Left lung (tissue), 10 donors: ENCODE measurements around the gene FGF6. TPM values are rescaled to one million over a fixed set of nuclear protein-coding genes. Genes with fewer than 3 reads are reported as not detected.
A peak's percentile ranks its signal among the peaks of the same experiment; 100 is the strongest.
"Not testable (repeated sequence)": the region's sequence is repeated elsewhere in the genome, so short reads cannot be mapped to it uniquely, and the experiment has no call there.

ENCODE experiments used
- ATAC-seq: fragments of 200-7000 bp; cut with Tn5 transposase; one replicate; pipeline ENCODE4 v1.9.1; 2020; ENCODE audit warnings: moderate library complexity
- DNase-seq, 4 donors: peaks; one replicate each; pipeline ENCODE4 v3.0.0-alpha.2; 2013 to 2020
- H3K27ac ChIP-seq, 2 donors: fragments of 200-600 bp; sonication (generic) in 1 of 2; one replicate each; pipeline versions ENCODE4 v1.5.0 to v1.8.0; 2020 to 2021
- H3K27me3 ChIP-seq, 2 donors: fragments of 200-600 bp; sonication (generic) in 1 of 2; one replicate each; pipeline versions ENCODE4 v1.5.0 to v1.8.0; 2020 to 2021
- H3K36me3 ChIP-seq, 2 donors: fragments of 200-600 bp; sonication (generic) in 1 of 2; one replicate each; pipeline versions ENCODE4 v1.5.0 to v1.8.0; 2020 to 2021
- H3K4me1 ChIP-seq, 2 donors: fragments of 200-600 bp; one replicate each; pipeline ENCODE4 v1.8.0; 2021
- H3K4me3 ChIP-seq, 2 donors: fragments of 200-600 bp; sonication (generic) in 1 of 2; one replicate each; pipeline versions ENCODE4 v1.5.0 to v1.8.0; 2020 to 2021; ENCODE audit warnings: mild to moderate bottlenecking in 1 of 2
- H3K9me3 ChIP-seq, 2 donors: fragments of 200-600 bp; sonication (generic) in 1 of 2; one replicate each; pipeline versions ENCODE4 v1.5.0 to v1.8.0; 2020 to 2021
- intact Hi-C, 2 donors: fragments of 100-400 bp; cut with DNase I; formaldehyde crosslinking; loops; one replicate each; pipeline versions ENCODE4 v1.11.2 to v1.14.2; 2022
- polyA plus RNA-seq, 6 donors: library from polyadenylated mRNA; unstranded; fragments of 120-200 nt; gene quantifications; one replicate each; pipeline ENCODE4 v1.2.1, GENCODE V29; 2013; ENCODE audit not compliant: insufficient read length in 6 of 6
- total RNA-seq, 2 donors: library from RNA; stranded (reverse); fragmentation: NEBNext Ultra II Directional; extraction: Animal tissue kit (Norgen Biotek cat#: 25700); gene quantifications; one replicate each; pipeline ENCODE4 v1.2.1, GENCODE V29; 2021
- TF ChIP-seq, protein P1 (sequence below), 2 donors: fragments of 200-600 bp; sonication (generic) in 1 of 2; IDR thresholded peaks; one replicate each; pipeline versions ENCODE4 v1.5.0 to v1.8.0; 2021; ENCODE audit warnings: antibody characterized with exemption in 2 of 2
- donor health status: DM: no; HTN: yes; CAD: no.
- donor health status: DM: no; HTN: no; CAD: no.

Gene FGF6
- total and polyA plus RNA-seq, 8 donors, result not detected

DNA sequence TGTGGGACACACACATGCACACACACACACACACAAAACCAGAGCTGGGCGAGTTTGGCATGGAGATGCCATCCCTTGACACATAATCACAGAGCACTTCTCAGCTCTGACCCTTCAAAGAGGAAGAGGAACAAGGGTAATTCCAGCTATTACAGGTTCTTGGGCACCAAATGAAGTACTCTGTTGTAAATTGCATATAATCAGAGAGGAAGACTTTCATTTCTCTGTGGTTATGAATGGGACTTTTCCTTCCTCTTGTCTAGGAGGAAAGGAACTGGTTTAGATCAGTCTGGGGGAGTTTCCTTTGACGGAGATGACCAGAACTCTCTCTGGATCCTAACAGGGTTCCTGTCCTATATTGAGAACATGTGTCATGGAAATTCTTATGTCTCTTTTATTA lies 26.4 kb upstream of the FGF6 start:
- no peak for DNase-seq
- Histone ChIP-seq H3K4me1 (no peaks in the 10 kb centered on the region), H3K4me3 (no peak overlapping the region), H3K27ac (no peak overlapping the region), H3K36me3 (no peaks in the 10 kb centered on the region), H3K27me3 (peaks cover 0 to 8% of the 10 kb centered on the region in 2 donors), H3K9me3 (no peaks in the 10 kb centered on the region)
- TF ChIP-seq, protein P1, sequence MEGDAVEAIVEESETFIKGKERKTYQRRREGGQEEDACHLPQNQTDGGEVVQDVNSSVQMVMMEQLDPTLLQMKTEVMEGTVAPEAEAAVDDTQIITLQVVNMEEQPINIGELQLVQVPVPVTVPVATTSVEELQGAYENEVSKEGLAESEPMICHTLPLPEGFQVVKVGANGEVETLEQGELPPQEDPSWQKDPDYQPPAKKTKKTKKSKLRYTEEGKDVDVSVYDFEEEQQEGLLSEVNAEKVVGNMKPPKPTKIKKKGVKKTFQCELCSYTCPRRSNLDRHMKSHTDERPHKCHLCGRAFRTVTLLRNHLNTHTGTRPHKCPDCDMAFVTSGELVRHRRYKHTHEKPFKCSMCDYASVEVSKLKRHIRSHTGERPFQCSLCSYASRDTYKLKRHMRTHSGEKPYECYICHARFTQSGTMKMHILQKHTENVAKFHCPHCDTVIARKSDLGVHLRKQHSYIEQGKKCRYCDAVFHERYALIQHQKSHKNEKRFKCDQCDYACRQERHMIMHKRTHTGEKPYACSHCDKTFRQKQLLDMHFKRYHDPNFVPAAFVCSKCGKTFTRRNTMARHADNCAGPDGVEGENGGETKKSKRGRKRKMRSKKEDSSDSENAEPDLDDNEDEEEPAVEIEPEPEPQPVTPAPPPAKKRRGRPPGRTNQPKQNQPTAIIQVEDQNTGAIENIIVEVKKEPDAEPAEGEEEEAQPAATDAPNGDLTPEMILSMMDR (IDR thresholded peaks at IDR 0.05), result no peak
- peak; percentile 18 for ATAC-seq
- intact Hi-C loops, result no loop called here

DNA sequence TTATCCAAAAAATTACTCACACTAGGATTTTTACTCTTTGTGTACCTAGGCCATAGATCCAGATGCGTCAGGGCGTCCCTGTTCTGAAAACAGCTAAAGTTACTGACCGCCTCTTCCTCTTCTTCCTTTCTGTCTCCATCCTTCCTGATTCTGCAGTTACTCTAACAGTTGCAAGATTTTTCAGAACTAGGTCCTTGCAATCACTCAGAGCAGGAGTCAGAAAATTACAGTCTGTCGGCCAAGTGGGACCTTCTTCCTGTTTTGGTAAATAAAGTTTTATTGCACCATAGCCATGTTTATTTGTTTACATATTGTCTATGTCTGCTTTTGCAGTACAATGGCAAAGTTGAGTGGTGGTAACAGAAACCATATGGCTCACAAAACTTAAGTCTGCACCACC lies 25.6 kb upstream of the FGF6 start:
- H3K27ac ChIP-seq, result no peak overlapping the region
- no peaks in the 10 kb centered on the region for H3K36me3 ChIP-seq
- DNase-seq, result no peak
- intact Hi-C loops, result no loop called here
- H3K4me3 ChIP-seq, result no peak overlapping the region
- peaks cover 0 to 8% of the 10 kb centered on the region in 2 donors for H3K27me3 ChIP-seq
- H3K9me3 ChIP-seq, result no peaks in the 10 kb centered on the region
- no peak for ATAC-seq
- no peaks in the 10 kb centered on the region for H3K4me1 ChIP-seq
- TF ChIP-seq, protein P1 (IDR thresholded peaks at IDR 0.05), result no peak

DNA sequence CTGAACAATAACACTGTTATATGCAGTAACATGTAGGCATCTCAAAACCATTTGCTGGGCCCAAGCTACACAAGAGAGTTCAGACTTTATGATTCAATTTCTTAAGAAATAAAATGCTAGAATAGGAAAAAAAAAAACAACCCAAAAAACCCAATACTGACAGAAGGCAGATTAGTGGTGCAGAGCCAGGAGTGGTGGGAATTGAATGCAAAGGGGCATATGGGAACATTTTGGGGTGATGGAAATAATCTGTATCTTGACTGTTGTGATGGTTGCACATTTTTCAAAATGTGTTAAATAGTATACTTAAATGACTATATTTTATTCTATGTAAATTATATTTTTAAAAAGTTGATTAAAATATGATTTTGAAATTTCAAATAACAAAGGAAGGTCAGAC lies 23.4 kb upstream of the FGF6 start:
- Histone ChIP-seq H3K27ac (no peak overlapping the region), H3K4me3 (no peak overlapping the region), H3K36me3 (no peaks in the 10 kb centered on the region), H3K9me3 (no peaks in the 10 kb centered on the region), H3K4me1 (no peaks in the 10 kb centered on the region), H3K27me3 (peaks cover 0 to 2% of the 10 kb centered on the region in 2 donors)
- TF ChIP-seq, protein P1 (IDR thresholded peaks at IDR 0.05), result no peak
- intact Hi-C loops, result no loop called here
- ATAC-seq (no peak), DNase-seq (no peak)

DNA sequence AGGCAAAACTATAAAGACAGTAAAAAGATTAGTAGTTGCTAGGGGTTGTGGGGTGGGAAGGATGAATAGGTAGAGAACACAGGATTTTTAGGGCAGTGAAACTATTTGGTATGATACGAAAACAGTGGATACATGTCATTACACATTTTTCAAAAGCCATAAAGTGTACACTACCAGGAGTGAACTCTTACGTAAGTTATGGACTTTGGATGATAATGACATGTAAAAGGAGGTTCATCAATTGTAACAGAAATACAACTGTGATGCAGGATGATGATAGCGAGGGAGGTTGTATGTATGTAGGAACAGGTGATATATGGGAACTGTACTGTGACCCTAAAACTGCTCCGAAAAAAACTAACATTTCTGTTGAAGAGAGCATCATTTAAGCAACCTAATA lies 15.1 kb upstream of the FGF6 start:
- no peaks in the 10 kb centered on the region for H3K9me3 ChIP-seq
- no peak overlapping the region for H3K4me3 ChIP-seq
- no peaks in the 10 kb centered on the region for H3K36me3 ChIP-seq
- no peaks in the 10 kb centered on the region for H3K27me3 ChIP-seq
- no peak for ATAC-seq
- intact Hi-C loops, result no loop called here
- no peaks in the 10 kb centered on the region for H3K4me1 ChIP-seq
- TF ChIP-seq, protein P1 (IDR thresholded peaks at IDR 0.05), result no peak
- no peak overlapping the region for H3K27ac ChIP-seq
- no peak for DNase-seq

DNA sequence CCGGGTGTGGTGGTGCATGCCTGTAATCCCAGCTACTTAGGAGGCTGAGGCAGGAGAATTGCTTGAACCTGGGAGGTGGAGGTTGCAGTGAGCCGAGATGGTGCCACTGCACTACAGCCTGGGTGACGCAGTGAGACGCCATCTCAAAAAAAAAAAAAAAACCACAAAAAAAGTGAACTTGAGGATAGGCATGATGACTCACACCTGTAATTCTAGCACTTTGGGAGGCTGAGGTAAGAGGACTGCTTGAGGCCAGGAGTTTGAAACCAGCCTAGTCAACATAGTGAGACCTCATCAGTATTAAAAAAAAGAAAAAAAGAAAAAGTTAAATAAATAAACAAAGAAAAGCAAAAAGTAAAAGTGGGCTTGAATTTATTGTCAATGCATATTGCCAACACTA lies 10.2 kb upstream of the FGF6 start:
- H3K27ac ChIP-seq, H3K36me3 ChIP-seq, ATAC-seq, H3K4me3 ChIP-seq, H3K9me3 ChIP-seq, H3K27me3 ChIP-seq, DNase-seq, H3K4me1 ChIP-seq, intact Hi-C loops: not testable (repeated sequence)

DNA sequence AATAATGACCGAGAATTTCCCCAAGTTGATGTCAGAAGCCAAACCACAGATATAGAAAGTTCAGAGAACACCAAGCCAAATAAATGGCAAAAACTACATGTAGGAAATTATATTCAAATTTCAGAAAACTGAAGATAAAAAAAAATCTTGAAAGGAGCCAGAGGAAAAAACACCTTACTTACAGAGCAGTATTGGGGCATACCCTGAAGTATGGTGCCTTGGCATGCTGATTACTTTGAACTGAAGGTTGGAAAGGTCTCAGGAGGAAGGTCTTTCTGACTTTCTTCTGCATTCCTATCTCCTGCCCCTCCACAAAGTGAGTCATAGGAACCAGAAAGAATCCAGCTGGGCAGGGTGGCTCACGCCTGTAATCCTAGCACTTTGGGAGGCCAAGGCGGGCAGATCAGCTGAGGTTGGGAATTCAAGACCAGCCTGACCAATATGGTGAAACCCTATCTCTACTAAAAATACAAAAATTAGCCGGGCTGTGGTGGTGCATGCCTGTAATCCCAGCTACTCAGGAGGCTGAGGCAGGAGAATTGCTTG lies 8.8 kb upstream of the FGF6 start:
- TF ChIP-seq, protein P1 (IDR thresholded peaks at IDR 0.05), result no peak
- intact Hi-C loops, result no loop called here
- no peak overlapping the region for H3K4me3 ChIP-seq
- no peaks in the 10 kb centered on the region for H3K4me1 ChIP-seq
- no peak for DNase-seq
- no peaks in the 10 kb centered on the region for H3K36me3 ChIP-seq
- H3K27ac ChIP-seq, result no peak overlapping the region
- peaks cover 0 to 19% of the 10 kb centered on the region in 2 donors for H3K27me3 ChIP-seq
- no peak for ATAC-seq
- H3K9me3 ChIP-seq, result no peaks in the 10 kb centered on the region
